Endodermal cell (in vitro differentiated cells): ENCODE results near the gene PDE10A. TPM values are rescaled to one million over a fixed set of nuclear protein-coding genes. Genes with fewer than 3 reads are reported as not detected.
"Not testable (repeated sequence)": the region's sequence is repeated elsewhere in the genome, so short reads cannot be mapped to it uniquely, and the experiment has no call there.

Experiments
- DNase-seq: peaks from one replicate; pipeline ENCODE4 v3.0.0-alpha.2; 2017
- H3K27ac ChIP-seq: 2 replicates; pipeline ENCODE4 v1.5.1; 2013; ENCODE audit warnings: mild to moderate bottlenecking, low read depth, low read length, moderate library complexity
- H3K27me3 ChIP-seq: 2 replicates; pipeline ENCODE4 v1.6.1; 2013; ENCODE audit warnings: mild to moderate bottlenecking, low read length, moderate library complexity; ENCODE audit not compliant: insufficient read depth, control insufficient read depth, poor library complexity, severe bottlenecking
- H3K36me3 ChIP-seq: 2 replicates; pipeline ENCODE4 v1.7.0; 2013; ENCODE audit warnings: mild to moderate bottlenecking, low read length, moderate library complexity; ENCODE audit not compliant: control insufficient read depth, insufficient read depth
- H3K4me1 ChIP-seq: one replicate; pipeline ENCODE4 v1.7.0; 2013; ENCODE audit warnings: low read length; ENCODE audit not compliant: control insufficient read depth, insufficient read depth
- H3K4me3 ChIP-seq: 2 replicates; pipeline ENCODE4 v1.5.1; 2013; ENCODE audit warnings: mild to moderate bottlenecking, low read length, moderate library complexity
- H3K9ac ChIP-seq: 2 replicates; pipeline ENCODE4 v1.6.1; 2013; ENCODE audit warnings: mild to moderate bottlenecking, low read length, moderate library complexity; ENCODE audit not compliant: poor library complexity, severe bottlenecking; ENCODE audit errors: extremely low read depth
- H3K9me3 ChIP-seq: 2 replicates; pipeline ENCODE4 v1.6.1; 2013; ENCODE audit warnings: mild to moderate bottlenecking, low read length, moderate library complexity; ENCODE audit not compliant: control insufficient read depth
- H3K27ac Mint-ChIP-seq: 2 replicates; pipeline ENCODE4 v1.8.0; 2020; ENCODE audit warnings: mixed read lengths
- H3K27me3 Mint-ChIP-seq: 2 replicates; pipeline ENCODE4 v1.8.0; 2021; ENCODE audit warnings: mild to moderate bottlenecking, mixed read lengths; ENCODE audit not compliant: insufficient read depth
- H3K36me3 Mint-ChIP-seq: 2 replicates; pipeline ENCODE4 v1.8.0; 2020; ENCODE audit warnings: low read depth, mixed read lengths
- H3K4me1 Mint-ChIP-seq: 2 replicates; pipeline ENCODE4 v1.8.0; 2020; ENCODE audit warnings: mixed read lengths
- H3K4me3 Mint-ChIP-seq: 2 replicates; pipeline ENCODE4 v1.8.0; 2020; ENCODE audit warnings: mild to moderate bottlenecking, moderate library complexity, mixed read lengths
- H3K9me3 Mint-ChIP-seq: 2 replicates; pipeline ENCODE4 v1.8.0; 2020; ENCODE audit warnings: mild to moderate bottlenecking, mixed read lengths
- CTCF ChIP-seq: fragments of 200-600 bp; sonication (generic); conservative IDR thresholded peaks from 2 replicates; pipeline ENCODE4 v1.5.0; 2021; ENCODE audit warnings: antibody characterized with exemption, mild to moderate bottlenecking
- WGBS, 2 experiments: methylation state at CpG; one replicate each; pipeline versions ENCODE4 v1.1.5 to v1.1.7; 2013; ENCODE audit warnings: missing lambda C conversion rate in 2 of 2, mixed read lengths in 1 of 2; ENCODE audit not compliant: insufficient coverage in 1 of 2, insufficient read length in 1 of 2; 5-methylcytosine and 5-hydroxymethylcytosine counted together
- total RNA-seq, 2 donors: library from RNA; stranded (reverse); fragmentation: NEBNext Ultra II Directional in 1 of 2; extraction: Animal tissue kit (Norgen Biotek cat#: 25700) in 1 of 2; gene quantifications; 2 replicates in 1 of 2; 3 replicates in 1 of 2; pipeline ENCODE4 v1.2.1, GENCODE V29; 2021

The PDE10A gene
- total RNA-seq, 2 donors from 2014 or later = 22.8 to 27.8 TPM

- 72 to 83% methylated on average over 3 to 5 of the region's 5 CpGs for WGBS, 2 experiments
- Mint-ChIP-seq H3K4me3 (no peak overlapping the region), H3K27me3 (no peaks in the 10 kb centered on the region), H3K27ac (peak overlapping the region; percentile 9), H3K9me3 (peaks cover 6% of the 10 kb centered on the region), H3K36me3 (no peaks in the 10 kb centered on the region), H3K4me1 (peaks cover 5% of the 10 kb centered on the region)
- Histone ChIP-seq H3K27me3 (no peaks in the 10 kb centered on the region), H3K9ac (no peak overlapping the region), H3K9me3 (peaks cover 15% of the 10 kb centered on the region), H3K36me3 (no peaks in the 10 kb centered on the region), H3K4me1 (peaks cover 3% of the 10 kb centered on the region), H3K4me3 (no peak overlapping the region), H3K27ac (no peak overlapping the region)
- TF ChIP-seq CTCF = no peak
- no peak for DNase-seq
Observed at GRCh38 chr6:165615636-165616035, 47.4 kb downstream of the PDE10A start.

GRCh38 chr6:165611294-165611693 is 51.7 kb downstream of the PDE10A start:
- no peak overlapping the region for H3K9ac ChIP-seq
- 86% methylated on average over 3 of the region's 3 CpGs; no CpG with 5 or more reads in 1 of the 2 experiments for WGBS, 2 experiments
- Mint-ChIP-seq H3K4me3 (no peak overlapping the region), H3K4me1 (peaks cover 5% of the 10 kb centered on the region), H3K36me3 (no peaks in the 10 kb centered on the region), H3K27me3 (no peaks in the 10 kb centered on the region), H3K27ac (no peak overlapping the region), H3K9me3 (peaks cover 14% of the 10 kb centered on the region)
- DNase-seq = no peak
- no peak overlapping the region for H3K4me3 ChIP-seq
- no peak overlapping the region for H3K27ac ChIP-seq
- no peak for TF ChIP-seq CTCF
- no peaks in the 10 kb centered on the region for H3K36me3 ChIP-seq
- H3K4me1 ChIP-seq = peaks cover 3% of the 10 kb centered on the region
- peaks cover 12% of the 10 kb centered on the region for H3K9me3 ChIP-seq
- H3K27me3 ChIP-seq = no peaks in the 10 kb centered on the region

- peaks cover 14% of the 10 kb centered on the region for H3K9me3 Mint-ChIP-seq
- not testable (repeated sequence) for H3K27ac Mint-ChIP-seq, H3K4me1 ChIP-seq, H3K36me3 ChIP-seq, H3K4me3 Mint-ChIP-seq, H3K27me3 ChIP-seq, H3K9ac ChIP-seq, H3K27ac ChIP-seq, H3K4me3 ChIP-seq, H3K4me1 Mint-ChIP-seq, H3K27me3 Mint-ChIP-seq, DNase-seq, H3K36me3 Mint-ChIP-seq
- WGBS, 2 experiments = 100% methylated on average over 1 of the region's 1 CpG; no CpG with 5 or more reads in 1 of the 2 experiments
- peaks cover 12% of the 10 kb centered on the region for H3K9me3 ChIP-seq
Observed at GRCh38 chr6:165608577-165608976, 54.5 kb downstream of the PDE10A start.

GRCh38 chr6:165606740-165607008 is 56.4 kb downstream of the PDE10A start:
- Histone ChIP-seq H3K4me3 (no peak overlapping the region), H3K9ac (no peak overlapping the region), H3K4me1 (peaks cover 2% of the 10 kb centered on the region), H3K27ac (no peak overlapping the region), H3K9me3 (peaks cover 12% of the 10 kb centered on the region), H3K27me3 (no peaks in the 10 kb centered on the region), H3K36me3 (no peaks in the 10 kb centered on the region)
- H3K36me3 Mint-ChIP-seq = no peaks in the 10 kb centered on the region
- no peaks in the 10 kb centered on the region for H3K4me1 Mint-ChIP-seq
- no peak for TF ChIP-seq CTCF
- H3K27ac Mint-ChIP-seq = no peak overlapping the region
- no peaks in the 10 kb centered on the region for H3K27me3 Mint-ChIP-seq
- peaks cover 14% of the 10 kb centered on the region for H3K9me3 Mint-ChIP-seq
- no peak for DNase-seq
- H3K4me3 Mint-ChIP-seq = no peak overlapping the region
- WGBS, 2 experiments = 100% methylated on average over 3 of the region's 3 CpGs; no CpG with 5 or more reads in 1 of the 2 experiments
